Right lobe of liver (tissue), 6 donors: ENCODE data around the gene DOHH. TPM values are rescaled to one million over a fixed set of nuclear protein-coding genes. Genes with fewer than 3 reads are reported as not detected.

ENCODE experiments used
- ATAC-seq, 4 donors: fragments of 200-7000 bp; cut with Tn5 transposase; one replicate each; pipeline ENCODE4 v1.9.1; 2020; ENCODE audit warnings: mild to moderate bottlenecking in 4 of 4, moderate library complexity in 4 of 4
- DNase-seq, 3 donors: peaks; one replicate each; pipeline ENCODE4 v3.0.0-alpha.2; 2020
- H3K27ac ChIP-seq, 3 donors: fragments of 200-600 bp; one replicate each; pipeline ENCODE4 v1.8.0; 2022
- H3K27me3 ChIP-seq, 2 donors: fragments of 200-600 bp; one replicate each; pipeline ENCODE4 v1.8.0; 2022
- H3K36me3 ChIP-seq, 4 donors: fragments of 200-600 bp; sonication (generic) in 1 of 4; one replicate each; pipeline versions ENCODE4 v1.5.1 to v1.8.0; 2017 to 2022; ENCODE audit warnings: control low read depth in 1 of 4
- H3K4me1 ChIP-seq, 4 donors: fragments of 200-600 bp; sonication (generic) in 1 of 4; one replicate each; pipeline versions ENCODE4 v1.5.1 to v1.8.0; 2017 to 2022; ENCODE audit warnings: control low read depth in 1 of 4
- H3K4me3 ChIP-seq, 3 donors: fragments of 200-600 bp; one replicate each; pipeline ENCODE4 v1.8.0; 2022
- H3K9me3 ChIP-seq, 4 donors: fragments of 200-600 bp; sonication (generic) in 1 of 4; one replicate each; pipeline versions ENCODE4 v1.5.1 to v1.8.0; 2017 to 2022; ENCODE audit warnings: control low read depth in 1 of 4
- POLR2A ChIP-seq: fragments of 450-650 bp; IDR thresholded peaks from one replicate; pipeline ENCODE4 v1.6.1; 2017; ENCODE audit warnings: antibody characterized with exemption, mild to moderate bottlenecking
- WGBS: methylation state at CpG from one replicate; pipeline ENCODE4 v1.1.6; 2018; ENCODE audit warnings: low coverage, low lambda C conversion rate; ENCODE audit not compliant: insufficient coverage; ENCODE audit errors: missing lambda C conversion rate; 5-methylcytosine and 5-hydroxymethylcytosine counted together
- intact Hi-C, 2 donors: fragments of 100-400 bp; cut with DNase I; formaldehyde crosslinking; loops; one replicate each; pipeline versions ENCODE4 v1.11.2 to v1.14.1; 2022
- total RNA-seq, 6 experiments: library from RNA; depleted of rRNA in 2 of 6; stranded (reverse); fragments of >200 nt in 2 of 6; fragmentation: NEBNext Ultra II Directional in 3 of 6; extraction: Animal tissue kit (Norgen Biotek cat#: 25700) in 3 of 6; gene quantifications; one replicate each; pipeline versions ENCODE4 v1.1.0 to v1.2.4, GENCODE V29; 2016 to 2023
- TF ChIP-seq, protein P1 (sequence below), 4 donors: fragments of 200-600 bp in 3 of 4; fragments of 450-650 bp in 1 of 4; IDR thresholded peaks; one replicate each; pipeline versions ENCODE4 v1.5.1 to v1.8.0; 2016 to 2022; ENCODE audit warnings: antibody characterized with exemption in 4 of 4, mild to moderate bottlenecking in 2 of 4
- donor health status: DM: no; HTN: yes; CAD: no.
- donor health status: DM: no; HTN: no; CAD: no.
- donor health status: DM: no; HTN: no; CAD: no.
- donor health status: DM: no; HTN: yes; CAD: no.
- donor health status: DM: no; HTN: yes; CAD: no.

DOHH gene
- total RNA-seq, 6 experiments from 2014 or later: 3.7 to 16.7 (median 4.9) TPM

DNA sequence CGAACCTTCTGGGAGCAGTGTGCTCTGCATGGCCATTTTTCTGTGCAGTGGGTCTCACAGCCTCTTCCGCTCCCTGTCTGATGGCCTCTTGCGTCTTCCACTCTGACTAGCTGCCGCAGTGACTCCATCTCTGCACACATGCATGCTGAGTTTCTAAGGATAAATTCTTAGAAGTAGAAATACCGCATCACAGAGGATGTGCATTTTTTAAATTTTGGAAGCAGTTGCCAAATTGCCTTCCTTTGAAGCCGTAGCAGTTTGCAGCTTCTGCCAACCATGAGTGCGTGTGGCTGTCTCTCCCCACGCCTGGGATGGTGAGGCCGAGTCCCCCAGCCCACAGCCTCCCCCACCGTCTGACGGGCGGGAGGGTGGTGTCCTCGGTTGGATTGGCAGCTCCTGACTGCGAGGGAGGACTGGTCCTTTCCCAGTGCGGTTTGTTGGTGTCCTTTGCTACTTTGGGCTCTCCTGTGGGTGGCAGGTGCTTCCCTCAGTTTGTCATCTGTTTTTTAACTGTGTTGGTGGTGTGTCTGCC, 15.5 kb upstream of the DOHH start:
- no peaks in the 10 kb centered on the region for H3K9me3 ChIP-seq
- peak overlapping the region in 2 of 3 donors; percentile 65 to 83 for H3K27ac ChIP-seq
- intact Hi-C loops: no loop called here
- no peak overlapping the region for H3K4me3 ChIP-seq
- 40% methylated on average over 8 of the region's 15 CpGs for WGBS
- no peaks in the 10 kb centered on the region for H3K27me3 ChIP-seq
- DNase-seq: peak in 1 of 3 donors; percentile 47
- H3K36me3 ChIP-seq: peaks cover 0 to 8% (median 0%) of the 10 kb centered on the region in 4 donors
- peaks cover 0 to 51% (median 23%) of the 10 kb centered on the region in 4 donors for H3K4me1 ChIP-seq
- ATAC-seq: no peak
- TF ChIP-seq POLR2A: no peak
- TF ChIP-seq, protein P1, sequence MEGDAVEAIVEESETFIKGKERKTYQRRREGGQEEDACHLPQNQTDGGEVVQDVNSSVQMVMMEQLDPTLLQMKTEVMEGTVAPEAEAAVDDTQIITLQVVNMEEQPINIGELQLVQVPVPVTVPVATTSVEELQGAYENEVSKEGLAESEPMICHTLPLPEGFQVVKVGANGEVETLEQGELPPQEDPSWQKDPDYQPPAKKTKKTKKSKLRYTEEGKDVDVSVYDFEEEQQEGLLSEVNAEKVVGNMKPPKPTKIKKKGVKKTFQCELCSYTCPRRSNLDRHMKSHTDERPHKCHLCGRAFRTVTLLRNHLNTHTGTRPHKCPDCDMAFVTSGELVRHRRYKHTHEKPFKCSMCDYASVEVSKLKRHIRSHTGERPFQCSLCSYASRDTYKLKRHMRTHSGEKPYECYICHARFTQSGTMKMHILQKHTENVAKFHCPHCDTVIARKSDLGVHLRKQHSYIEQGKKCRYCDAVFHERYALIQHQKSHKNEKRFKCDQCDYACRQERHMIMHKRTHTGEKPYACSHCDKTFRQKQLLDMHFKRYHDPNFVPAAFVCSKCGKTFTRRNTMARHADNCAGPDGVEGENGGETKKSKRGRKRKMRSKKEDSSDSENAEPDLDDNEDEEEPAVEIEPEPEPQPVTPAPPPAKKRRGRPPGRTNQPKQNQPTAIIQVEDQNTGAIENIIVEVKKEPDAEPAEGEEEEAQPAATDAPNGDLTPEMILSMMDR (IDR thresholded peaks at IDR 0.05): no peak

DNA sequence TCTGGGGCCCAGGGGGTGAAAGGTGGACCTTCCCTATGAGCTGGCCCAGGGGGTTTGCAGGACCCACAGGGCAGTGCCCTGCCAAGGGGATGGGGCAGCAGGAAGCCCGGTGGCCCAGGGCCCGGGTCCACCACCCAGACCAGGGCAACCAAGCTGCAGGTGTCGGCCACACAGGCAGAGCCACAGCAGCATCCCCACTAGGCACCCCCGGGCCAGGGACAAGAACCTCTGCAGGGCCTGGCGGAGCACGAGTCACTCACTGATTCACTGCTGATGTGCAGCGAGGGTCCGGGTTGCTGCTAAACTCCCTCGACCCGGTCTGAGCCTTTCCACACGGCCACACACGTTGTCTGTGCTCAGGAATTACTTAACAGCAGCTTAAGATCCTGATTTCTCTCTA, 14.5 kb upstream of the DOHH start:
- TF ChIP-seq POLR2A: no peak
- TF ChIP-seq, protein P1 (IDR thresholded peaks at IDR 0.05): no peak
- Histone ChIP-seq H3K36me3 (peaks cover 0 to 8% (median 0%) of the 10 kb centered on the region in 4 donors), H3K4me1 (peaks cover 0 to 53% (median 23%) of the 10 kb centered on the region in 4 donors), H3K27me3 (no peaks in the 10 kb centered on the region), H3K4me3 (no peak overlapping the region), H3K27ac (no peak overlapping the region), H3K9me3 (no peaks in the 10 kb centered on the region)
- ATAC-seq: no peak
- intact Hi-C loops: no loop called here
- DNase-seq: no peak
- no CpG with 5 or more reads among the region's 12 CpGs for WGBS

DNA sequence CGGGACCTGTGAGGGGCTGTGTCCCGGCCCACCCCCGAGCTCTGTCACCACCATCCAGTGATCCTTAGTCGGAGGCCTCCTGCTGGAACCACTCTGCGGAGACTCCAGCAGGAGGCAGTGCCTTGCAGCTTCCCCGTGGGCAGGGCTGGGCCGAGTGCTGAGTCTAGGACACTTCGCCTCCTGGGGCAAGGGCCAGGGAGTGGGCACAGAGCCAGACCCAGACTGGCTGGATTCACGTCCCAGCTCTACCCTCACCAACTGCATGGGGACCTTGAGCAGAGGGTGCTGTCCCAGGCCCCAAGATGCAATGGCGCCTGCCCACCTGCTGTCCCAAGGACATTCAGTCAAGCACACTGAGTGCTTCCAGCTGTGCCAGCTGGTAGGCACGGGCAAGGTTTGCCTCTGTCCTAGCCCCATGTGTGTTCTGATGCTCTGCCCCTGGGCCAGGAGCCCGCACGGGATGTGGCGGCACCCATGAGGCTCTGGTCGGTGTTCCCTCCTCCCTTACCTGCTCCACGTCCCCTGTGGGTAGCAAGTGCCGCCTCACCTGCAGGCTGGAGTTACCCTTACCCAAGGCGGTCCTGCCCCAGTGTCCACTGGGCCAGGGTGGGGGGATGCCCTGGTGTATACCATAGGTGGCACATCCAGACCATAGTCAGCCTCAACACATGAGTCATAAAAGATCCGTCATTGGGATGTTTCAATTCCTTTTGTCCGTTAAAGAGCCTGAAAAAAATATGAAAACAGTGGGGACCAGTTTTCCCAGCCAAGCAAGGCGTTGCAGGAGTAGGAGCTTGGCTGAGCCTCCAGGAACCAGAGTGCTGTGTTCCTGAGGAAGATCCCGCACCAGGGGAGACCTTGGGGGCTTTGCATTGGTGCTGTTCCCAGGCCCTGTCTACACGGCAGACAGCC, 13.0 kb upstream of the DOHH start:
- peak in 3 of 4 donors; percentile 2 to 16 (median 12) for ATAC-seq
- WGBS: 86% methylated on average over 5 of the region's 23 CpGs
- H3K9me3 ChIP-seq: no peaks in the 10 kb centered on the region
- peak in 2 of 3 donors; percentile 35 to 74 for DNase-seq
- H3K4me3 ChIP-seq: no peak overlapping the region
- H3K27ac ChIP-seq: no peak overlapping the region
- no peak for TF ChIP-seq POLR2A
- TF ChIP-seq, protein P1 (IDR thresholded peaks at IDR 0.05): peak in 1 of 4 donors; percentile 10
- peaks cover 0 to 3% (median 0%) of the 10 kb centered on the region in 4 donors for H3K36me3 ChIP-seq
- peaks cover 0 to 58% (median 26%) of the 10 kb centered on the region in 4 donors for H3K4me1 ChIP-seq
- intact Hi-C loops: no loop called here
- H3K27me3 ChIP-seq: no peaks in the 10 kb centered on the region

DNA sequence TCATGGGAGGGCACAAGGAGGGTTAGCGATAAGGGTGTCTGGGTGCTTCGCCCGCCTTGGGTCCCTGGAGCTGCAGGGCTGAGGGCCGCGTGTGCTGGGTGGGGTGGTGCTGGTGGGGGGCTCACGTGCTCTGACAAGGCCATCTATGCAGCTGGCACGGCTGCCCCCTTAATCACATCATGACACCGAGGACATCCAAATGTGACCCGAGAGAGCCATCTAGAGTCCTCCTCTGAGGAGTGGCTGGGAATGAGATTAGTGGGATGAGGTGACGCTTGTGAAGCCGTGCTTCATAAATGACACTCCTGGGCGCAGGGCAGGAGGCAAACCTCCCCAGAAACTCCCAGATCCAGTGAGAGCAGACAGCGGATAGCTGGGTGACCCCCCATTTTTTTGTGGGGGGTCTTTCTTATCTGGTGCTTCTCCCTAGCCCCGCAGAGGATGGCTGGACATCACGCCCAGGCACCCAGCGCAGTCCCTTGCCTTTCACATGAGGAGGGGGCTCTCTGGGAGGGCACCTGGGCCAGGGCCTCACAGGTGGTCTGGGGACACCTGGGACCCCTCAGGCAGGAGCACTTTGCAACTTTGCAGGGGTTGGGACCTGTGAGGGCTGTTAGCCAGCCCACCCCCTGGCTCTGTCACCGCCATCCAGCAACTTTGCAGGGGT, 12.2 kb upstream of the DOHH start:
- H3K9me3 ChIP-seq: no peaks in the 10 kb centered on the region
- ATAC-seq (no peak), DNase-seq (peak in 1 of 3 donors; percentile 36)
- intact Hi-C loops: no loop called here
- TF ChIP-seq POLR2A: no peak
- TF ChIP-seq, protein P1 (IDR thresholded peaks at IDR 0.05): peak in 1 of 4 donors; percentile 4
- no CpG with 5 or more reads among the region's 17 CpGs for WGBS
- no peak overlapping the region for H3K4me3 ChIP-seq
- H3K36me3 ChIP-seq: peaks cover 0 to 3% (median 0%) of the 10 kb centered on the region in 4 donors
- no peaks in the 10 kb centered on the region for H3K27me3 ChIP-seq
- no peak overlapping the region for H3K27ac ChIP-seq
- peaks cover 0 to 53% (median 24%) of the 10 kb centered on the region in 4 donors for H3K4me1 ChIP-seq
